HEK293 (cell line): ENCODE results near the gene SYCP2.

Experiments
- GFI1B ChIP-seq: fragments of 450-650 bp; formaldehyde crosslinking; IDR thresholded peaks from 2 replicates; pipeline ENCODE4 v1.5.1; 2016; ENCODE audit warnings: missing biosample characterization, missing genetic modification characterization
- GLI2 ChIP-seq: fragments of 450-650 bp; formaldehyde crosslinking; IDR thresholded peaks from 2 replicates; pipeline ENCODE4; 2017; ENCODE audit warnings: missing biosample characterization, missing genetic modification characterization, low read depth, borderline replicate concordance
- GLIS1 ChIP-seq: fragments of 450-650 bp; formaldehyde crosslinking; IDR thresholded peaks from 2 replicates; pipeline ENCODE4 v1.5.1; 2016; ENCODE audit warnings: missing biosample characterization, missing genetic modification characterization
- MZF1 ChIP-seq: fragments of 450-650 bp; formaldehyde crosslinking; IDR thresholded peaks from 2 replicates; pipeline ENCODE4 v1.5.1; 2017; ENCODE audit warnings: missing biosample characterization, missing genetic modification characterization, borderline replicate concordance
- PRDM10 ChIP-seq: fragments of 450-650 bp; formaldehyde crosslinking; IDR thresholded peaks from 2 replicates; pipeline ENCODE4 v1.5.1; 2016; ENCODE audit warnings: missing biosample characterization, missing genetic modification characterization
- SCRT1 ChIP-seq: fragments of 450-650 bp; formaldehyde crosslinking; IDR thresholded peaks from 2 replicates; pipeline ENCODE4 v1.5.1; 2016; ENCODE audit warnings: missing biosample characterization, missing genetic modification characterization, borderline replicate concordance
- SCRT2 ChIP-seq: fragments of 450-650 bp; formaldehyde crosslinking; IDR thresholded peaks from 2 replicates; pipeline ENCODE4 v1.5.1; 2016; ENCODE audit warnings: missing biosample characterization, missing genetic modification characterization
- SP2 ChIP-seq: fragments of 450-650 bp; formaldehyde crosslinking; IDR thresholded peaks from 2 replicates; pipeline ENCODE4 v1.5.1; 2016; ENCODE audit warnings: missing biosample characterization, missing genetic modification characterization
- WT1 ChIP-seq: fragments of 450-650 bp; formaldehyde crosslinking; IDR thresholded peaks from 2 replicates; pipeline ENCODE4 v1.5.1; 2016; ENCODE audit warnings: missing biosample characterization, missing genetic modification characterization
- YY1 ChIP-seq: fragments of 450-650 bp; formaldehyde crosslinking; IDR thresholded peaks from 2 replicates; pipeline ENCODE4 v1.5.1; 2018; ENCODE audit warnings: missing biosample characterization, missing genetic modification characterization
- ZBTB11 ChIP-seq: fragments of 450-650 bp; formaldehyde crosslinking; conservative IDR thresholded peaks from 2 replicates; pipeline ENCODE4 v1.5.1; 2016; ENCODE audit warnings: low read depth, missing biosample characterization, missing genetic modification characterization
- ZNF132 ChIP-seq: fragments of 450-650 bp; formaldehyde crosslinking; IDR thresholded peaks from 2 replicates; pipeline ENCODE4 v1.5.1; 2017; ENCODE audit warnings: missing biosample characterization, missing genetic modification characterization, borderline replicate concordance
- ZNF214 ChIP-seq: fragments of 450-650 bp; formaldehyde crosslinking; IDR thresholded peaks from 2 replicates; pipeline ENCODE4 v1.5.1; 2017; ENCODE audit warnings: missing biosample characterization, mild to moderate bottlenecking, missing genetic modification characterization, borderline replicate concordance
- ZNF311 ChIP-seq: fragments of 450-650 bp; formaldehyde crosslinking; IDR thresholded peaks from 2 replicates; pipeline ENCODE4 v1.5.1; 2017; ENCODE audit warnings: missing biosample characterization, missing genetic modification characterization, borderline replicate concordance
- ZNF416 ChIP-seq: fragments of 450-650 bp; formaldehyde crosslinking; IDR thresholded peaks from 2 replicates; pipeline ENCODE4 v1.5.1; 2016; ENCODE audit warnings: missing biosample characterization, missing genetic modification characterization
- ZNF664 ChIP-seq: fragments of 450-650 bp; formaldehyde crosslinking; IDR thresholded peaks from 2 replicates; pipeline ENCODE4 v1.5.1; 2016; ENCODE audit warnings: missing biosample characterization, missing genetic modification characterization
- ZNF701 ChIP-seq: fragments of 450-650 bp; formaldehyde crosslinking; IDR thresholded peaks from 2 replicates; pipeline ENCODE4 v1.5.1; 2016; ENCODE audit warnings: missing biosample characterization, missing genetic modification characterization
- TF ChIP-seq, protein P1 (sequence below): fragments of 450-650 bp; formaldehyde crosslinking; IDR thresholded peaks from 2 replicates; pipeline ENCODE4 v1.5.1; 2017; ENCODE audit warnings: missing biosample characterization, missing genetic modification characterization
- TF ChIP-seq, protein P2 (sequence below): fragments of 450-650 bp; formaldehyde crosslinking; IDR thresholded peaks from 2 replicates; pipeline ENCODE4 v1.5.1; 2017; ENCODE audit warnings: missing biosample characterization, mild to moderate bottlenecking, missing genetic modification characterization, moderate library complexity
- TF ChIP-seq, protein P3 (sequence below): fragments of 450-650 bp; formaldehyde crosslinking; IDR thresholded peaks from 2 replicates; pipeline ENCODE4 v1.5.0; 2017; ENCODE audit warnings: missing biosample characterization, missing genetic modification characterization, borderline replicate concordance
- TF ChIP-seq, protein P4 (sequence below): fragments of 450-650 bp; formaldehyde crosslinking; IDR thresholded peaks from 2 replicates; pipeline ENCODE4 v1.5.1; 2017; ENCODE audit warnings: missing biosample characterization, missing genetic modification characterization

SYCP2 gene

DNA sequence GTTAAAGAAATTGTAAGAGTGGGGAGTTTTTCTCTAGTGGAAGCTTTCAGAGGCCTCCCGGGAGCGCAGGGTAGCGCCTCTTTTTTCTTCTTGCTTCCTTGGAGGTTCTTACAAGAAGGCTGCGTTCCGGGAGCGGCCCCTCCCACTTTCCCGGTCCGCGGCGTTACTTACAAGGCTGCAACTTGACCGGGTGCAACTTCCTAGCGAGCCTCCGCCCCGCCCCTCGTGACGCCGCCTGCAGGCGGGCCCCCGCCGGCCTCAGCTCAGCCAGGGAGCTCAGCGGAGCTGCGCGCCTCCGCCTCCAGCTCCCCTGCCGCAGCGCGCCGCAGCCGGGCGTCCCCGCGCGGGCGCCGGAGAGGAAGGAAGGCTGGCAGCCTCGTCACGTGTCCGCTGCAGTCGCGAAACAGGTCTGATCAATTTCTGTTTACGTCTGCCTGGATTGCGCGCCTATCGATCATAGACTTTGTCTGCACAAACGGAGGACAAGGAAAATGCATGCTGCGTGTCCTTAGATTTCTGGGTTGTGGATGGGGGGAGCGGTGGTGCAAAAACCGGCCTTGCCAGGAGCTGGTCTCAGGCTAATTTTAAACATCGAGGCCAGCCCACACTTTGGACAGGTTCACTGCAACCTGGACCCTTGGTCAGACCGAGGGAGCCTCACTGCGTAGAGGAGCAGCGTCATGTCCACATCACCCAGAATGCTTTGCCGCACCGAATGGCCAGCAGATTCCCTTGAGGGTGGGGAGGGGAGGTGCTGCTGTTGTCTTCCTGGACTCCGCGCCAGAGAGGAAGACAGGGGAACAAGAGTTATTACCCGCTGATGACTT lies 6.9 kb upstream of the SYCP2 start, which contains the start of the genes FAM217B and PPP1R3D (continued):
- TF ChIP-seq YY1 (tag by site-specific recombination) (no peak; the same call in none of the 2 replicates), GLIS1 (tag by site-specific recombination) (peak; percentile 37; the same call in 1 of the 2 replicates), ZNF416 (tag by site-specific recombination) (no peak), MZF1 (tag by site-specific recombination) (no peak), PRDM10 (peak; percentile 30; the same call in 1 of the 2 replicates), SP2 (tag by site-specific recombination) (peak; percentile 60), GLI2 (tag by site-specific recombination) (no peak), ZNF664 (no peak), ZNF701 (tag by site-specific recombination) (no peak), ZNF311 (tag by site-specific recombination) (no peak), WT1 (no peak), ZNF132 (no peak), SCRT2 (peak; percentile 46; the same call in 1 of the 2 replicates), ZBTB11 (tag by site-specific recombination) (peak; percentile 62), SCRT1 (no peak), ZNF214 (tag by site-specific recombination) (no peak), GFI1B (tag by site-specific recombination) (no peak)
- TF ChIP-seq, protein P1, sequence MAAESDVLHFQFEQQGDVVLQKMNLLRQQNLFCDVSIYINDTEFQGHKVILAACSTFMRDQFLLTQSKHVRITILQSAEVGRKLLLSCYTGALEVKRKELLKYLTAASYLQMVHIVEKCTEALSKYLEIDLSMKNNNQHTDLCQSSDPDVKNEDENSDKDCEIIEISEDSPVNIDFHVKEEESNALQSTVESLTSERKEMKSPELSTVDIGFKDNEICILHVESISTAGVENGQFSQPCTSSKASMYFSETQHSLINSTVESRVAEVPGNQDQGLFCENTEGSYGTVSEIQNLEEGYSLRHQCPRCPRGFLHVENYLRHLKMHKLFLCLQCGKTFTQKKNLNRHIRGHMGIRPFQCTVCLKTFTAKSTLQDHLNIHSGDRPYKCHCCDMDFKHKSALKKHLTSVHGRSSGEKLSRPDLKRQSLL (tag by site-specific recombination), result no peak; the same call in 1 of the 2 replicates
- TF ChIP-seq, protein P2, sequence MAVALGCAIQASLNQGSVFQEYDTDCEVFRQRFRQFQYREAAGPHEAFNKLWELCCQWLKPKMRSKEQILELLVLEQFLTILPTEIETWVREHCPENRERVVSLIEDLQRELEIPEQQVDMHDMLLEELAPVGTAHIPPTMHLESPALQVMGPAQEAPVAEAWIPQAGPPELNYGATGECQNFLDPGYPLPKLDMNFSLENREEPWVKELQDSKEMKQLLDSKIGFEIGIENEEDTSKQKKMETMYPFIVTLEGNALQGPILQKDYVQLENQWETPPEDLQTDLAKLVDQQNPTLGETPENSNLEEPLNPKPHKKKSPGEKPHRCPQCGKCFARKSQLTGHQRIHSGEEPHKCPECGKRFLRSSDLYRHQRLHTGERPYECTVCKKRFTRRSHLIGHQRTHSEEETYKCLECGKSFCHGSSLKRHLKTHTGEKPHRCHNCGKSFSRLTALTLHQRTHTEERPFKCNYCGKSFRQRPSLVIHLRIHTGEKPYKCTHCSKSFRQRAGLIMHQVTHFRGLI (tag by site-specific recombination), result 0 out of 2 replicates have a peak, but pooled peaks have one; percentile 52
- TF ChIP-seq, protein P3, sequence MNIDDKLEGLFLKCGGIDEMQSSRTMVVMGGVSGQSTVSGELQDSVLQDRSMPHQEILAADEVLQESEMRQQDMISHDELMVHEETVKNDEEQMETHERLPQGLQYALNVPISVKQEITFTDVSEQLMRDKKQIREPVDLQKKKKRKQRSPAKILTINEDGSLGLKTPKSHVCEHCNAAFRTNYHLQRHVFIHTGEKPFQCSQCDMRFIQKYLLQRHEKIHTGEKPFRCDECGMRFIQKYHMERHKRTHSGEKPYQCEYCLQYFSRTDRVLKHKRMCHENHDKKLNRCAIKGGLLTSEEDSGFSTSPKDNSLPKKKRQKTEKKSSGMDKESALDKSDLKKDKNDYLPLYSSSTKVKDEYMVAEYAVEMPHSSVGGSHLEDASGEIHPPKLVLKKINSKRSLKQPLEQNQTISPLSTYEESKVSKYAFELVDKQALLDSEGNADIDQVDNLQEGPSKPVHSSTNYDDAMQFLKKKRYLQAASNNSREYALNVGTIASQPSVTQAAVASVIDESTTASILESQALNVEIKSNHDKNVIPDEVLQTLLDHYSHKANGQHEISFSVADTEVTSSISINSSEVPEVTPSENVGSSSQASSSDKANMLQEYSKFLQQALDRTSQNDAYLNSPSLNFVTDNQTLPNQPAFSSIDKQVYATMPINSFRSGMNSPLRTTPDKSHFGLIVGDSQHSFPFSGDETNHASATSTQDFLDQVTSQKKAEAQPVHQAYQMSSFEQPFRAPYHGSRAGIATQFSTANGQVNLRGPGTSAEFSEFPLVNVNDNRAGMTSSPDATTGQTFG (tag by site-specific recombination), result no peak
- TF ChIP-seq, protein P4, sequence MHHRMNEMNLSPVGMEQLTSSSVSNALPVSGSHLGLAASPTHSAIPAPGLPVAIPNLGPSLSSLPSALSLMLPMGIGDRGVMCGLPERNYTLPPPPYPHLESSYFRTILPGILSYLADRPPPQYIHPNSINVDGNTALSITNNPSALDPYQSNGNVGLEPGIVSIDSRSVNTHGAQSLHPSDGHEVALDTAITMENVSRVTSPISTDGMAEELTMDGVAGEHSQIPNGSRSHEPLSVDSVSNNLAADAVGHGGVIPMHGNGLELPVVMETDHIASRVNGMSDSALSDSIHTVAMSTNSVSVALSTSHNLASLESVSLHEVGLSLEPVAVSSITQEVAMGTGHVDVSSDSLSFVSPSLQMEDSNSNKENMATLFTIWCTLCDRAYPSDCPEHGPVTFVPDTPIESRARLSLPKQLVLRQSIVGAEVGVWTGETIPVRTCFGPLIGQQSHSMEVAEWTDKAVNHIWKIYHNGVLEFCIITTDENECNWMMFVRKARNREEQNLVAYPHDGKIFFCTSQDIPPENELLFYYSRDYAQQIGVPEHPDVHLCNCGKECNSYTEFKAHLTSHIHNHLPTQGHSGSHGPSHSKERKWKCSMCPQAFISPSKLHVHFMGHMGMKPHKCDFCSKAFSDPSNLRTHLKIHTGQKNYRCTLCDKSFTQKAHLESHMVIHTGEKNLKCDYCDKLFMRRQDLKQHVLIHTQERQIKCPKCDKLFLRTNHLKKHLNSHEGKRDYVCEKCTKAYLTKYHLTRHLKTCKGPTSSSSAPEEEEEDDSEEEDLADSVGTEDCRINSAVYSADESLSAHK, result no peak
